ENCODE data around the gene GAK. TPM values are rescaled to one million over a fixed set of nuclear protein-coding genes. Genes with fewer than 3 reads are reported as not detected.

Gene GAK
- total and polyA plus RNA-seq, 2 experiments from 2014 or later = 87.1 to 88.4 TPM

GRCh38 chr4:970854-971520, 38.9 kb upstream of the GAK start:
- WGBS (ENCODE audit: low lambda C conversion rate, missing lambda C conversion rate) = 86% methylated on average over 17 of the region's 17 CpGs
- no peak overlapping the region for H3K27ac ChIP-seq

DNA sequence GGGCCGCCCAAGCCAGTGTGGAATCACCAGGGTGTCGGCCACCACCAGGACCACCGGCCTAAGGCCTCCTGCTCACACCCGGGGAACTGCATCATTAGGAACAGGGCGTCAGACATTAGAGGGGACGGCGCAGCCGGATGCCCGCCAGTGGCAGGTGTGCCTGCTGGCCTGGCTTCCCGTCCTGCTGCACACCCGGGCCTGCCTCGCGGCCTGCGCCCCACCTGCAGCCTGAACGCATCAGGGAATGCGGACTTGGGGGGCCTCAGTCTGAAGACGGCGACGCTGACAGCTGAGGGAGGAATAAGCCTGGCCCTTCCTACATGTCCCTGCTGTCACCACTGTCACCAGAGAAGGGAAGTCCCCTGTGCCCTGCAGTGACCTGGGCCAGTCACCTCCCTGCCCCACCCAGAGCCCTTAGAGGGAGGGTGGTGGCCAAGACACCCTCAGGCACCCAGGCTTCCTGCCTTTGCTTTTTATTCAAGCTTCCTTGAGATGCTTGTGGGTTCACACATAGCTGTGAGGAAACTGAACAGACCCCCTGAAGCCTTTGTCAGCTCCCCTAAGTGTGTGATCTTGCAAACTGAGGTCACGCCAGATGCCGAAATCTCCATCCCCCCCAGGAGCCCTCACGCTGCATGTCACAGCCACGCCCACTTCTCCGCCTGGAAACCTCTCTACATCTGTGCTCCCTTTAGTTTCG, 38.1 kb upstream of the GAK start:
- DNase-seq (ENCODE audit: low spot score) = no peak
- no peak overlapping the region for H2AFZ ChIP-seq
- H3K27ac ChIP-seq = no peak overlapping the region
- no peak for TF ChIP-seq EZH2 (IDR thresholded peaks at IDR 0.05; ENCODE audit: borderline replicate concordance)
- TF ChIP-seq EZH2phosphoT487 (IDR thresholded peaks at IDR 0.05; ENCODE audit: low read depth, severe bottlenecking, unreplicated experiment) = no peak
- no peak for TF ChIP-seq CTCF (IDR thresholded peaks at IDR 0.05; ENCODE audit: poor library complexity)
- no peaks in the 10 kb centered on the region for H4K20me1 ChIP-seq (ENCODE audit: insufficient read depth, poor library complexity, severe bottlenecking)
- peaks cover 15% of the 10 kb centered on the region for H3K4me1 ChIP-seq (ENCODE audit: insufficient read depth)
- no peaks in the 10 kb centered on the region for H3K27me3 ChIP-seq
- H3K9me3 ChIP-seq (ENCODE audit: low read depth) = no peaks in the 10 kb centered on the region
- no peaks in the 10 kb centered on the region for H3K9me2 ChIP-seq (replicated peaks; ENCODE audit: insufficient read depth)
- no peak overlapping the region for H3K4me3 ChIP-seq
- no peak overlapping the region for H3K4me2 ChIP-seq
- H3K36me3 ChIP-seq (replicated peaks; ENCODE audit: insufficient read depth, low read depth) = no peaks in the 10 kb centered on the region
- 93% methylated on average over 24 of the region's 25 CpGs for WGBS (ENCODE audit: low lambda C conversion rate, missing lambda C conversion rate)
- H3K79me2 ChIP-seq = peaks cover 13% of the 10 kb centered on the region

More at GRCh38 chr4:970854-971520, 38.9 kb upstream of the GAK start:
- H3K36me3 ChIP-seq (replicated peaks; ENCODE audit: insufficient read depth, low read depth) = no peaks in the 10 kb centered on the region
- no peaks in the 10 kb centered on the region for H3K9me2 ChIP-seq (replicated peaks; ENCODE audit: insufficient read depth)
- peaks cover 15% of the 10 kb centered on the region for H3K4me1 ChIP-seq (ENCODE audit: insufficient read depth)
- peaks cover 13% of the 10 kb centered on the region for H3K79me2 ChIP-seq
- TF ChIP-seq EZH2 (IDR thresholded peaks at IDR 0.05; ENCODE audit: borderline replicate concordance) = no peak
- no peak for TF ChIP-seq EZH2phosphoT487 (IDR thresholded peaks at IDR 0.05; ENCODE audit: low read depth, severe bottlenecking, unreplicated experiment)
- no peaks in the 10 kb centered on the region for H4K20me1 ChIP-seq (ENCODE audit: insufficient read depth, poor library complexity, severe bottlenecking)
- no peak overlapping the region for H3K4me3 ChIP-seq
- no peak for DNase-seq (ENCODE audit: low spot score)
- no peaks in the 10 kb centered on the region for H3K9me3 ChIP-seq (ENCODE audit: low read depth)
- peak overlapping the region; percentile 99 for H3K4me2 ChIP-seq
- no peak overlapping the region for H2AFZ ChIP-seq
- no peaks in the 10 kb centered on the region for H3K27me3 ChIP-seq

- Histone ChIP-seq H4K20me1 (ENCODE audit: insufficient read depth, poor library complexity, severe bottlenecking) (no peaks in the 10 kb centered on the region), H3K9me3 (ENCODE audit: low read depth) (no peaks in the 10 kb centered on the region), H3K9me2 (replicated peaks; ENCODE audit: insufficient read depth) (no peaks in the 10 kb centered on the region), H3K79me2 (peaks cover 13% of the 10 kb centered on the region), H3K4me2 (no peak overlapping the region), H3K36me3 (replicated peaks; ENCODE audit: insufficient read depth, low read depth) (no peaks in the 10 kb centered on the region), H3K27me3 (no peaks in the 10 kb centered on the region), H3K27ac (no peak overlapping the region), H3K4me1 (ENCODE audit: insufficient read depth) (peaks cover 15% of the 10 kb centered on the region), H3K4me3 (no peak overlapping the region), H2AFZ (no peak overlapping the region)
- TF ChIP-seq CTCF (IDR thresholded peaks at IDR 0.05; ENCODE audit: poor library complexity) (no peak), EZH2 (IDR thresholded peaks at IDR 0.05; ENCODE audit: borderline replicate concordance) (no peak), EZH2phosphoT487 (IDR thresholded peaks at IDR 0.05; ENCODE audit: low read depth, severe bottlenecking, unreplicated experiment) (no peak)
- 93% methylated on average over 23 of the region's 23 CpGs for WGBS (ENCODE audit: low lambda C conversion rate, missing lambda C conversion rate)
- DNase-seq (ENCODE audit: low spot score) = no peak
Measured at GRCh38 chr4:968621-969394, 36.7 kb upstream of the GAK start.

All from hepatocyte (in vitro differentiated cells).